NCI-H345 treated with DMSO at 0.1 percent for 48 hours (cell line): ENCODE measurements around the gene ADA.
A peak's percentile ranks its signal among the peaks of the same experiment; 100 is the strongest.

Source experiments
- DNase-seq: peaks from one replicate; lab custom pipeline; 2025; ENCODE audit not compliant: unreplicated experiment; lab: John Stamatoyannopoulos, UW

Gene ADA

GRCh38 chr20:44625361-44625760 is 26.1 kb downstream of the ADA start:
- no peak for DNase-seq

GRCh38 chr20:44624743-44625271 is 26.7 kb downstream of the ADA start:
- DNase-seq: no peak

- DNase-seq: no peak
These were observed 27.3 kb downstream of the ADA start for GRCh38 chr20:44624152-44624551.

GRCh38 chr20:44622501-44623270 is 28.8 kb downstream of the ADA start:
- no peak for DNase-seq

GRCh38 chr20:44621939-44622338 is 29.6 kb downstream of the ADA start:
- no peak for DNase-seq

GRCh38 chr20:44621325-44621724 is 30.2 kb downstream of the ADA start:
- DNase-seq: no peak

GRCh38 chr20:44620030-44620429 is 31.5 kb downstream of the ADA start:
- no peak for DNase-seq

- DNase-seq: no peak
These were observed 32.2 kb downstream of the ADA start for GRCh38 chr20:44619294-44619693.

GRCh38 chr20:44618318-44618731 is 33.2 kb downstream of the ADA start:
- no peak for DNase-seq

- DNase-seq: no peak
These were observed 34.9 kb downstream of the ADA start for GRCh38 chr20:44616604-44616964.

- no peak for DNase-seq
These were observed 35.5 kb downstream of the ADA start for GRCh38 chr20:44615876-44616603.

GRCh38 chr20:44615169-44615791 is 36.2 kb downstream of the ADA start:
- no peak for DNase-seq

GRCh38 chr20:44614525-44614924 is 37.0 kb downstream of the ADA start:
- DNase-seq: no peak

- DNase-seq: no peak
These were observed 37.9 kb downstream of the ADA start for GRCh38 chr20:44613575-44613974.

- no peak for DNase-seq
These were observed 41.1 kb downstream of the ADA start for GRCh38 chr20:44610313-44610962.

GRCh38 chr20:44609516-44610312 is 41.8 kb downstream of the ADA start:
- DNase-seq: peak; percentile 63

GRCh38 chr20:44609006-44609515 is 42.4 kb downstream of the ADA start:
- no peak for DNase-seq

GRCh38 chr20:44606725-44607441 is 44.6 kb downstream of the ADA start:
- no peak for DNase-seq

GRCh38 chr20:44603327-44603726 is 48.2 kb downstream of the ADA start:
- DNase-seq: no peak

GRCh38 chr20:44601801-44602204 is 49.7 kb downstream of the ADA start:
- DNase-seq: no peak
